Nephron (organoid): ENCODE results near the gene TSPAN17.

Source experiments
- H3K27ac Mint-ChIP-seq, 3 experiments: 2 replicates each; pipeline ENCODE4 v1.8.0; 2020; ENCODE audit warnings: mixed read lengths in 3 of 3, mild to moderate bottlenecking in 2 of 3, moderate library complexity in 1 of 3
- H3K27me3 Mint-ChIP-seq: 2 replicates; pipeline ENCODE4 v1.8.0; 2021; ENCODE audit warnings: low read depth, mild to moderate bottlenecking, moderate library complexity, mixed read lengths
- H3K36me3 Mint-ChIP-seq: 2 replicates; pipeline ENCODE4 v1.8.0; 2020; ENCODE audit warnings: low read depth, mixed read lengths
- H3K4me1 Mint-ChIP-seq: 2 replicates; pipeline ENCODE4 v1.8.0; 2020; ENCODE audit warnings: mixed read lengths
- H3K4me3 Mint-ChIP-seq, 3 experiments: 2 replicates each; pipeline ENCODE4 v1.8.0; 2020; ENCODE audit warnings: mild to moderate bottlenecking in 3 of 3, mixed read lengths in 3 of 3, moderate library complexity in 2 of 3
- H3K9me3 Mint-ChIP-seq: 2 replicates; pipeline ENCODE4 v1.8.0; 2020; ENCODE audit warnings: mixed read lengths
- CTCF ChIP-seq, 3 experiments: fragments of 200-600 bp; sonication (generic); IDR thresholded peaks; one replicate each; pipeline ENCODE4 v1.5.0; 2021; ENCODE audit warnings: antibody characterized with exemption in 3 of 3; ENCODE audit not compliant: unreplicated experiment in 3 of 3

The TSPAN17 gene

GRCh38 chr5:176619569-176620332 lies 27.5 kb upstream of the TSPAN17 start:
- Mint-ChIP-seq H3K4me3 (peak overlapping the region in 1 of 3 experiments; percentile 51), H3K27me3 (peaks cover 99% of the 10 kb centered on the region), H3K9me3 (no peaks in the 10 kb centered on the region), H3K27ac (no peak overlapping the region), H3K4me1 (no peaks in the 10 kb centered on the region), H3K36me3 (no peaks in the 10 kb centered on the region)
- no peak for TF ChIP-seq CTCF (IDR thresholded peaks at IDR 0.05; ENCODE audit: unreplicated experiment in 3 of 3)

GRCh38 chr5:176620333-176620981 lies 26.8 kb upstream of the TSPAN17 start:
- Mint-ChIP-seq H3K36me3 (no peaks in the 10 kb centered on the region), H3K4me3 (peak overlapping the region; percentile 23 to 51 (median 39)), H3K27me3 (peaks cover 99% of the 10 kb centered on the region), H3K4me1 (no peaks in the 10 kb centered on the region), H3K9me3 (no peaks in the 10 kb centered on the region), H3K27ac (no peak overlapping the region)
- TF ChIP-seq CTCF (IDR thresholded peaks at IDR 0.05; ENCODE audit: unreplicated experiment in 3 of 3) = no peak

GRCh38 chr5:176621661-176622079 lies 25.6 kb upstream of the TSPAN17 start:
- TF ChIP-seq CTCF (IDR thresholded peaks at IDR 0.05; ENCODE audit: unreplicated experiment in 3 of 3) = no peak
- H3K27me3 Mint-ChIP-seq = peaks cover 99% of the 10 kb centered on the region
- H3K27ac Mint-ChIP-seq = no peak overlapping the region
- no peaks in the 10 kb centered on the region for H3K9me3 Mint-ChIP-seq
- no peaks in the 10 kb centered on the region for H3K4me1 Mint-ChIP-seq
- no peaks in the 10 kb centered on the region for H3K36me3 Mint-ChIP-seq
- H3K4me3 Mint-ChIP-seq = no peak overlapping the region

GRCh38 chr5:176624142-176624541 lies 23.1 kb upstream of the TSPAN17 start:
- no peak for TF ChIP-seq CTCF (IDR thresholded peaks at IDR 0.05; ENCODE audit: unreplicated experiment in 3 of 3)
- no peak overlapping the region for H3K4me3 Mint-ChIP-seq
- no peaks in the 10 kb centered on the region for H3K9me3 Mint-ChIP-seq
- no peaks in the 10 kb centered on the region for H3K36me3 Mint-ChIP-seq
- H3K4me1 Mint-ChIP-seq = no peaks in the 10 kb centered on the region
- peaks cover 99% of the 10 kb centered on the region for H3K27me3 Mint-ChIP-seq
- H3K27ac Mint-ChIP-seq = no peak overlapping the region

GRCh38 chr5:176624938-176625337 lies 22.3 kb upstream of the TSPAN17 start:
- Mint-ChIP-seq H3K27me3 (peaks cover 99% of the 10 kb centered on the region), H3K9me3 (no peaks in the 10 kb centered on the region), H3K27ac (no peak overlapping the region), H3K4me3 (no peak overlapping the region), H3K36me3 (no peaks in the 10 kb centered on the region), H3K4me1 (no peaks in the 10 kb centered on the region)
- TF ChIP-seq CTCF (IDR thresholded peaks at IDR 0.05; ENCODE audit: unreplicated experiment in 3 of 3) = no peak
